AG04449 (cell line): ENCODE data around the gene CCDC28A.

Experiments
- CTCF ChIA-PET: fragments of 350-600 bp; formaldehyde crosslinking; extraction: SDS; loops from one replicate; lab custom pipeline; 2021; ENCODE audit warnings: antibody characterized with exemption; lab: Yijun Ruan, JAX
- POLR2A ChIA-PET: fragments of 400-600, 350-600 bp; formaldehyde crosslinking; extraction: SDS; loops from one replicate; lab custom pipeline; 2020; ENCODE audit warnings: antibody characterized with exemption, inconsistent platforms; lab: Yijun Ruan, JAX
- DNase-seq: peaks from one replicate; pipeline ENCODE4 v3.0.0-alpha.2; 2010; ENCODE audit warnings: low read depth, low spot score
- H3K4me3 ChIP-seq: 2 replicates; pipeline ENCODE4 v1.5.1; 2011; ENCODE audit warnings: low read depth, mild to moderate bottlenecking, control low read depth, low read length
- TF ChIP-seq, protein P1 (sequence below): IDR thresholded peaks from one replicate; pipeline ENCODE4 v1.5.1; 2011; ENCODE audit warnings: mild to moderate bottlenecking, moderate library complexity, low read length, control low read depth, inconsistent platforms; ENCODE audit not compliant: insufficient read depth; ENCODE audit errors: missing control alignments

The CCDC28A gene

DNA sequence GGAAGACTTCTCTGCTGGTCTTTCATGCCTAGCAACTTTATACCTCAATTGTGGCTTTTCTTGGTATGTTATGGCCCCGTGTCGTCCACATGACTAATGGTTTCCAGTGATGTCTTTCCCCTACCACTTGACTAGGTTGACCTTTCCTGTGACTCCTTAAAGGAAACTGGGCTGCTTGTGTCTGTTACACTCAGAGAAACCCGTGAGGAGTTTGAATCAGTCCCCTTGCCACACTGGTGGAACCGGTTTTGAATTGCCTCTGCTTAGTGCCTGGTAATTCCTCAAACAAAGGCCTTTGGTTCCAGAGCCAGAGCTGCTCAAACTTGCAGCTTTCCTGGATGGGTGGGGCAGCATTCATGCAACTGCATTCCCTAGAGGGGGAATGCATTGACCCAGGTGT is 44.2 kb downstream of the CCDC28A start:
- H3K4me3 ChIP-seq: no peak overlapping the region
- ChIA-PET POLR2A (no interaction called here), CTCF (interaction anchor here (0.7 to 9.5 kb wide), 5 partner anchors 12 to 547 kb away, joined by 3 to 123 read pairs (median 5); partner anchors contain the start of gene REPS1)
- TF ChIP-seq, protein P1, sequence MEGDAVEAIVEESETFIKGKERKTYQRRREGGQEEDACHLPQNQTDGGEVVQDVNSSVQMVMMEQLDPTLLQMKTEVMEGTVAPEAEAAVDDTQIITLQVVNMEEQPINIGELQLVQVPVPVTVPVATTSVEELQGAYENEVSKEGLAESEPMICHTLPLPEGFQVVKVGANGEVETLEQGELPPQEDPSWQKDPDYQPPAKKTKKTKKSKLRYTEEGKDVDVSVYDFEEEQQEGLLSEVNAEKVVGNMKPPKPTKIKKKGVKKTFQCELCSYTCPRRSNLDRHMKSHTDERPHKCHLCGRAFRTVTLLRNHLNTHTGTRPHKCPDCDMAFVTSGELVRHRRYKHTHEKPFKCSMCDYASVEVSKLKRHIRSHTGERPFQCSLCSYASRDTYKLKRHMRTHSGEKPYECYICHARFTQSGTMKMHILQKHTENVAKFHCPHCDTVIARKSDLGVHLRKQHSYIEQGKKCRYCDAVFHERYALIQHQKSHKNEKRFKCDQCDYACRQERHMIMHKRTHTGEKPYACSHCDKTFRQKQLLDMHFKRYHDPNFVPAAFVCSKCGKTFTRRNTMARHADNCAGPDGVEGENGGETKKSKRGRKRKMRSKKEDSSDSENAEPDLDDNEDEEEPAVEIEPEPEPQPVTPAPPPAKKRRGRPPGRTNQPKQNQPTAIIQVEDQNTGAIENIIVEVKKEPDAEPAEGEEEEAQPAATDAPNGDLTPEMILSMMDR: no peak
- DNase-seq: peak; percentile 51

DNA sequence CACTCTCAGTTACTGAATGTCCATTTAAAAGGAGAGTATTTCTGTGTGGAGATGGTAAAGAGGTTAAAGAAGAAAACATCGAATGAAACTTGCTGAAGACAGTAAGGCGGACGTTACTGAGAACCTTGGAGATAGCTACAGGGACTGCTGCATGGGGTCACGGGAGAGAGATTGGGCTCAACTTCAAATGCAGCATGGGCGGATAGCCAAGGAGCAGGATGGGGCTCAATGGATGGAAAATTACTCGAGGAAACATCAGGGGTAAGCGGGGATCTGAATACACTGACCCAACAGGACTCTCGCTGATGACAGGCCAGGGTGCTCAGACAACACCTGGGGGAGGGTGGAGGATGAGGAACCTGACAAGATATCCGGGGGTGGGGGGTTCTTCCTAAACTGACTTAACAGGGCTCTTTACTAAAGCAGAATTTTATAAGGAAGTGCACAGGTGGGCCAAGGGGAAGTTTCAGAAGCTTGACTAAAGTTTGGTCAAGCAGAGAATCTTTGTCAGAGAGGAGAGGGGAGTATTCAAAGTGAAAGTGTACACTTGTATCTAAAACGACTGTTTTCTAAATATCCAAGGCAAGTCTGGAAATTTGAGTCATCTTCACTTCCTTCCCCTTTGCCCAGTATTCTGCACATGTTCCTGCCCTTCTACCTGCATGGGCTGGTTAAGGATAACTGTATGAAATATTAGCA is 45.1 kb downstream of the CCDC28A start:
- CTCF ChIA-PET: interaction anchor here (0.9 to 9.5 kb wide), 5 partner anchors 169 to 546 kb away, joined by 3 to 123 read pairs (median 5); partner anchors contain the start of gene REPS1
- TF ChIP-seq, protein P1: no peak
- no peak overlapping the region for H3K4me3 ChIP-seq
- no peak for DNase-seq
- POLR2A ChIA-PET: no interaction called here

- no peak for DNase-seq
- H3K4me3 ChIP-seq: no peak overlapping the region
- TF ChIP-seq, protein P1: no peak
- POLR2A ChIA-PET: no interaction called here
- CTCF ChIA-PET: interaction anchor here (0.8 to 9.5 kb wide), 3 partner anchors 20 to 166 kb away, joined by 3 to 123 read pairs (median 3); partner anchors contain the start of gene REPS1
These were observed 48.0 kb downstream of the CCDC28A start for GRCh38 chr6:138821519-138821918.

DNA sequence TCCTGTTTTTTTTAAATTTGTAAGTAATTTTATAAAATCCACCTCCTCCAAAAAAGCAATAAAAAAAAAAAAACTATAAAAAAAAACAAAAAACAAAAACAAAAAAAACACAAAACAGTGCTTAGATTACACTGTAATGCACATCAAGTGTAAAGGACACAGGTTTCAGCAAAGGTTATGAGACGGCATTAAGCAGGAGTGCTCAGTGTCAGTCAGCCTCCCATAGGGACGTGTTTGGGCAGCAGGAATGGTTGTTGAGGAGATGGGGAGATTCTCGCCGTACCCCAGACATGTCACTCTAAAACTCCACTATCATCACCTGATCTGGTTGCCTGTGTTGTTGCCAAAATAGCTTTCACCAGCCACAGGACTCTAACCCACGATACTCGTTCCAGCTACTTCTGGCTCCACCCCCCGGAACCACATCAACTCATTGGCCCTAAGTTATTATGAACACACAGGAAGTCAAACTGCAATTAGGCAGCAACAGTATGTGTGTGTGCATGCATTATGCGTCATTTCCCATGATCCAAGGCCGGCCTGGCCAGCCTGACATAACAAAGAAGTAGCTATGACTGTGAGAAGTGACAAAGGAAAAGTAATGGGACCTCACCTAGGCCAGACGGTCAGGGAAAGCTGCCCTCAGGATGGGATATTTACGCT is 51.0 kb downstream of the CCDC28A start:
- no peak for DNase-seq
- POLR2A ChIA-PET: no interaction called here
- CTCF ChIA-PET: interaction anchor here (0.8 to 1.5 kb wide), 2 partner anchors 9 to 540 kb away, joined by 3 read pairs; no protein-coding TSS in a partner anchor
- no peak overlapping the region for H3K4me3 ChIP-seq
- TF ChIP-seq, protein P1: no peak

DNA sequence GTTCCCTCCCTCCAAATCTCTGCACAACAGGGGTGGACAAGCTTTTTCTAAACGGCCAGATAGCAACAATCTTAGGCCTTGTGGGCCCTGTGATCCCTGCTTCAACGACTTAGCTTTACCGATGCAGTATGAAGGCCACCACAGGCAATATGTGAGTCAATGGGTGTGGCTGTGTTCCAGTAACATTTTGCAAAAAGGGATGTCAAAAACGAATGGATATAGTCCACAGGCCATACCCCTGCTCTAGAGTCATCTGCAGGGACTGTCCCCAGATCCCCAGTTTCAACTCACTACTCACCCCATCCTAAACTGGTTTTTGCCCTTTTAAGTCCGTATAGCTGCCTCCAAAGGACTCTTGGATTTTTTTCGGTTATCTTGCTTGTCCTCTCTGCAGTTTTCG is 56.7 kb downstream of the CCDC28A start:
- DNase-seq: no peak
- TF ChIP-seq, protein P1: no peak
- H3K4me3 ChIP-seq: no peak overlapping the region
- ChIA-PET POLR2A (no interaction called here), CTCF (interaction anchor here (1.1 to 1.3 kb wide), 2 partner anchors 15 to 158 kb away, joined by 3 to 4 read pairs; no protein-coding TSS in a partner anchor)

DNA sequence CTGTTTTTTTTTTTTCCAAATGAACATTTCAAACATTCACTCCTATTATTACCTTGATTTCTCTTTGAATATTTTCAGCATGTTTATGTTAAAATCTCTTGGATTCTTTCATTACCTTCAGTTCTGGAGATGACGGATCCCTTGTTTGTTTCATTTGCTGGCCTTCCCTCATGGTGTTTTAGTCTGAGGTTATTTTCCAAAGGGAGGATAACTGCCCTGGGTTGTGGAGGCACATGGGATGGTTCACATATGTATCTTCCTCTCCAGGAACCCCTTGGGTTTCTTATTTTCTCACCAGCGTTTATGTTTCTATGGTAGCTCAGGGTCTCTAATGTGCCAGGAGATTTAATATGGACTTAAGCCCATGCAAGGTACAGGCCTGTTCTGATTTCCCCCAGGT is 58.6 kb downstream of the CCDC28A start:
- TF ChIP-seq, protein P1: no peak
- POLR2A ChIA-PET: no interaction called here
- CTCF ChIA-PET: no interaction called here

More for the DNA sequence above, 58.6 kb downstream of the CCDC28A start:
- no peak overlapping the region for H3K4me3 ChIP-seq
- DNase-seq: no peak
